Fibroblast of peridontal ligament (primary cell): Measurements from ENCODE around the gene PPAN.

Experiments
- DNase-seq: peaks from one replicate; pipeline ENCODE4 v3.0.0-alpha.2; 2010; ENCODE audit errors: extremely low read depth

Gene PPAN

DNA sequence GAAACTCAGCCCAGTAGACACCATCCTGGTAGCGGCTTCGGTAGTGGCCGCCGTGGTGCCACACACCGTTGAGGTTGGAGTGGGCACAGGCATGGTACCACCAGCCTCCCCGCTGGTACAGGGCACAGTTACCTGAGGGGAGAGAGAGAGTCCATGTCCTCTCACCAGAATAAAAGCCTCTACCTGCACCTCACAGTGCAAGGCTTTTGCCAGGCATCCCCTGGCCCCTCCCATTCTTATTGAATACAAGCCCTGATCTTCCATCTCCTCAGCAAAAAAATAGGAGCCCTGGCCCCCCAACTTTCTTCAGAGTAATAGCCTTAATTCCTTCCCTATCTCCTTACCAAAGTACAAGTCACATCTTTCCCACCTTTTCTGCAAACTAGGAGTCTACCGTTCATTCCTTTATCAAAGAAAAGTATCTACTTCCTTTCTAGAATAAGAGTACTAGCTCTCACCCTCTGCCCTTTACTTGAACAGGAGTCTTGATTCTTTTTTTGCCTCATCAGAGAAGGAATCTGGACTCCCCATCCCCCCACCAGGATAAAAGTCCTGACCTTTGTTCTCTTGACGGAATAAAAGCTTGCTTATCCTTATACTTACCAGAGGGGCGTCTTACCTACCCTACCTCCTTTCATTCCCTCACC is 13.4 kb upstream of the PPAN start:
- DNase-seq = no peak

DNA sequence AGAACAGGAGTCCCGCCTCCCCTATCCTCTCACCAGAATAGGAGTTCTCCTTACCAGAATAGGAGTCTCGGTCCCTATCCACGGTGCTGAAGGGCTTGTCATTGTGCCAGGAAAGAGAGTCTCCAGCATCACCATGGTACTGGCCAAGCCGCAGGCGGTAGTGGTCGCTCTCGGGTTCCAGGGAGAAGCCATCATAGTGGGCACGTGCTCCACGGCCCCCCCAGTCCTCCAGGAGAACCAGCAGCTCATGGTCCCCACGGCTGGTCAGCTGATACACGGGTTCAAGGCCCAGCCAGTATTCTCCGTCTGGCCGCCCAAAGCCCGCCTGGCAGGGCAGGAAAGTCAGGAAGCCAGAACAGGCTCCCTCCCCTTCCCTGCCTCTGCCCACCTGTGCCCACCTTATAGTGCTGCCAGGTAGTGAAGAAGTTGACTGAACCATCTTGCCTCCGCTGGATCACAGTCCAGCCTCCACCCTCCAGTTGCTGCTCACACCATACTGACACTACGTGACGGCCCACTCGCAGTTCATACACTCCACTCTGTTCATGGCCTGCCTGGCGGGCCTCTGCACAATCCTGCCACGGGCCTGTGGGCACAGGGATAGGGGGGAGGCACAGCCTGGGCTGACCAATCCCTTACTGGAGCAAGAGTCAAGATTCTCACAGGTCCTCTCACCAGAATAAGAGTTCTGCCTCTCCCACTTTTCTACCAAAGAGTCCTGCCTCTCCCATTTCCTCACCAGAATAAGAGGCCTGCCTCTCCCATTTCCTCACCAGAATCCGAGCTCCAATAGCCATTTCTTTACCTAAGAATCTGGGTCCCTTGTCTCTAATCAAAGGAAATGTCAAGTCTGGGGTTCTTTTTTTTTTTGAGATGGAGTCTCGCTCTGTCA is 12.6 kb upstream of the PPAN start:
- DNase-seq = no peak

DNA sequence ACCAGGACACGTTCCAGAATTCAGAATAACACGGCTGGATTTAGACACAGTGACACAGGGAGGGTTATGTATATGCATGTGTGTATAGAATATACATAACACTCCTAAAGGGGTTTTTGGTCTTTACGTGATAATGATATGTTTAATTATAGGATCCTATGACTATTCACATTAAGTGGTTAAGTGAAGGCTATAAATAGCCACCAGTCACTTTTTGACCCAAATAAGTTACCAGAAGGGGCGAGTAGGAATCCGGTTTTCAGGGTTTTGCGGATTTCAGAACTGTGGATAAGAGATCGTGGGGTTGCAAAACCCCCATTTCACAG is 10.6 kb upstream of the PPAN start:
- no peak for DNase-seq

DNA sequence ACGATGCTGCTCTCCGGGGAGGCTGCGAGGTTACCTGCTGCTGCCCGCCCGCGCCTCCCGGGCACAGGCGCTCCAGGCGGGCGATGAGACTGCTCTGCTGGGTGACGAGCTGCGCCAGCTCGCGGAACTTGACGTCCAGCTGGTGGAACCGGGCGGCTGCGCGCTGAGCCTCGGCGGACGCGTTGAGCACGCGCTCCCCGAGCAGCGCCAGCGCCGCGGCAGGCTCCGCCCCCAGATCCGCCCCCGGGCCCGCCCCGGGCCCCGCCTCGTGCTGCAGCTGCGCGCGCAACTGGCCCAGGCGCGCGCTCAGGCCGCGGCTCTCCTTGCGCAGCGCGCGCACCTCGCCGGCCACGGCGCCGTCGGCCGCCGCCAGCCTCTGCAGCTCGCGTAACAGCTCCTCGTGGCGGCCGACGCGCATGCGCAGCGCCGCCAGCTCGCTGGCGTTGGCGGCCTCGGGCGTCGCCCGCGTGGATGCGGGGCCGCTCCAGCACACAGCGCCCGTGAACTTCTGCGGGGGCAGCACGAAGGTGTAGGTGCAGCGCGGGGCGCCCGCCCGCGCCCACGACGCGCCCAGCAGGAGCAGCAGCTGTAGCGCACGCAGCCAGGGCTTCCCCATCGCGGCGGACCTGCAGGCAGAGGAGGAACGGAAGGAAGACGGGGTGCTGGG is 10.1 kb upstream of the PPAN start:
- peak; percentile 84 for DNase-seq

DNA sequence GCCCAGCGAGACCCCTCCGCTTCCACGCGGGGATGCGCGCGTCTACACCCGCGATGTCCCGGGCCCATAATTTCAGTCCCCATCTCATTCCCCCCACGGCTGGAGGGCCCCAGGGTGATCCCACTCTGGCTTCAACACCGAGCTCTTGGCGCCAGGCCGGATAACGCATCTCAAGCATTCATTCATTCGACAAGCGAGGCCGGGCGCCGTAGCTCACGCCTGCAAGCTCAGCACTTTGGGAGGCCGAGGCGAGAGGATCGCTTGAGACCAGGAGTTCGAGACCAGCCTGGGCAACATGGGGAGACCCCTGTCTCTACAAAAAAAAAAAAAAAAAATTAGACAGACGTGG is 9.6 kb upstream of the PPAN start:
- no peak for DNase-seq

DNA sequence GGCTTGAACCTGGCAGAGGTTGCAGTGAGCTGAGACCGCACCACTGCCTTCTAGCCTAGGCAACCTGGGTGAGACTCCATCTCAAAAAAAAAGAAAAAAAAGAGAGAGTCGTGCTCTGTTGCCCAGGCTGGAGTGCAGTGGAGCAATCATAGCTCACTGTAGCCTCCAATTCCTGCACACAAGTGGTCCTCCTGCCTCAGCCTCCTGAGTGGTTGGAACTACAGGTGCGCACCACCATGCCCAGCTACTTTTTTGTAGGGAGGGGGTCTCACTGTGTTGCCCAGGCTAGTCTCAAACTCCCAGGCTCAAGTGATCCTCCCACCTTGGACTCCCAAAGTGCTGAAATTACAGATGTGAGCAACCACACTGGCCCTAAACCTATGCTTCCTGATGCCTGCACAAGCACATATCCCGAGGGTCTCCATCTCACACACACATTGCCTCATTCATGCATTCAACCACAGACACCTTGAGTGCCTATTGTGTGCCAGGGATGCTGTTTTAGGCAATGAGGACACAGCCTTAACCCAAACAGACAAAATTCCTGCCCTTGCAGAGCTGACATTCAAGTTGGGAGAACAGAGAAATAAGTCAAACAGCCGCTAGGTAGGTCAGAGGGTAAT is 5.9 kb upstream of the PPAN start:
- no peak for DNase-seq

DNA sequence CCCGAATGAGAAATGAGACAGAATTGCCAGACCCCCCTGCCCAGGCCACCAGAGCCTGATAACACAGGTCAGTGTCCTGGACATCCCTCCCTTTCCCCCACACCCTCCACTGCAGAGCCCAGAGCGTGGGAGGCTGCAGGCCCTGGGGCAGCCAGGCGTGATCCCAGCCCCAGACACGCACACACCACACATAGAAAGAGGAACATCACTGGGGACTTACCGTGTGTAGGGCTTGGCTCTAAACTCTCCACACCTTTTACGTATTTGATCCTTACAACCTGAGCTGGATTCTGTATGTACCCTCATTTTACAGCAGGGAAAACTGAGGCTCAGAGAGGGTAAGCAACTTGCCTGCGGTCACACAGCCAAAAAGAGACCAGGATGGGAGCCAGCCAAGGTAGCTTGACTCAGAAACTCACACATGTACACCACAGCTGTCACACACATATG is 3.4 kb upstream of the PPAN start:
- DNase-seq = no peak

DNA sequence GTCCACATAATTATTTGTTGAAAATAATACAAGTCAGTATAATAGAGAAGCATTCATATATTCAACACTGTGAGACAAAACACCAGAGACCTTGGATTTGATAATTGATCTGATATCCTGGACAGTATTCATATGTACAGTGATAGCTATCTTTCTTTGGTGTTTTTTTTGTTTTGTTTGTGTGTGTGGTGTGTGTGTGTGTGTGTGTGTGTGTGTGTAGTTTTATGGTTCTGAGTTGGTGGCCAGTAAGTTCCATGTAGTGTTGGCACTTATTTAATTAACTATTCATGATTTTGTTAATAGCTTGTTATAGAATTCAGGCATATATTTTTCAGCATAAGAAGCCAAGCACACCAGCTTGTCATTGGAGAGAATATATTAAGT is 2.0 kb upstream of the PPAN start:
- DNase-seq = no peak

DNA sequence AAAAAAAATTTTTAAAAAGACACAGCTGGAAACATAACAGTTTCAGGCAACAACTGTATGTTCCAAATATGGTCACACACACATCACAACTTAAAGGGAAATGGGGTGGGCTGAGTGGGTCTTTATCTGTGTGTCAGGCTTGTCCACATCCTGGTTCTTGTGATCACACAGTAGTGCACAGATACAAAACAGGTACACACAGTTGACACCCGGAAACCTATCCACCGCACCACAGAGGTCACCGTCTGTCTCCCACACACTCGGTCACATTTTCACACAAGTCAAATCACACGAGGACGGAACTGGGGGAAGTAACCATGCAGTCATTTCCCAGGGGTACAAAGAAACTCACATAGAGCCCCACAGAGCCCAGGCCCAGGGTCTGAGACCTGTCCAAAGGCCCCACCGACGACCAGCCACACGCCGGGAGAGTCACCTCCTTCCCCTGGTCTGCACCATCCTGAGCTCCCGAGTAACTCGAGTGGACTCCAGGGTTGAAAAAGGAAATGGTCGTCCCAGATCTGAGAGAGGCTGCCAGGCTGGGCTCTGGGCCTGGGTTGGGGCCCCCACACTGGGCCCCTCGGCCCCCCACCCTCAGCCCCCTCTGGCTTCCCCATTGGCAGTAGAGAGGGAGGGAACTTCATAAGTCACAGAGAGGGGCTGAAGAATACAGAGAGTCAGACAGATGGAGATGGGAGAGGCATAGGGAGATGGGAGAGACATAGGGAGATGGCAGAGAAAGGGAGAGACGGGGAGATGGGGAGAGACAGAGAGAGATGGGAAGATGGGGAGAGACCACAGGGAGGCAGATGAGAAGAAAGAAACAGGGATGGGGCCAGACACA is 1.3 kb upstream of the PPAN start:
- DNase-seq = no peak

DNA sequence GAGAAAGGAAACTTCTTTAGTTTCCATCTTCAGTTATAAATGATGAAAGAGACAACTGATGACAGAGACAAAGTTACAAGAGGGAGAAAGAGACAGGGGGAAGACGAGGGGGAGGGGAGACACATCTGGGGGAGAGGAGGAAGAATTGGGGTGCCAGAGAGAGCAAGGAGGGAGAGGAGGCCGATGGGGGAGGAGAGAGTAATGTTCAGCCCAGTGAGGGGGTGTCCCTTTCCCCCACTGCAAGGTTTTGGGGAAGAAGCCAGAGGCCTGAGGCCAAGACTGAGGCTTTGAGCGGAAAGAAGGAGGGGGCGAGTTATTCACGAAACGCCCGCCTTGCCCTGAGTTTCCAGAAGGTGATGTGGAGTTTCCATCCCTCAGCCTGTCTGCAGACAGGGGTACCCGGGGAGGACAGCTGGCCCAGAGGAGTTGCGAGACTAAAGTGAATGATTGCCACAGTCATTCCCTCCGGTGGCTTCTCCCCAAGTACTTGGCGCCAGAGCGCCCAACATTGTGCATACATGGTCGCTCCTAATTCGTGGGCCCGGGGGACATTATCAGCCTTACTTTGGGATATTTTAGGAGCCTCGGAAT is 558 bp upstream of the PPAN start:
- no peak for DNase-seq

DNA sequence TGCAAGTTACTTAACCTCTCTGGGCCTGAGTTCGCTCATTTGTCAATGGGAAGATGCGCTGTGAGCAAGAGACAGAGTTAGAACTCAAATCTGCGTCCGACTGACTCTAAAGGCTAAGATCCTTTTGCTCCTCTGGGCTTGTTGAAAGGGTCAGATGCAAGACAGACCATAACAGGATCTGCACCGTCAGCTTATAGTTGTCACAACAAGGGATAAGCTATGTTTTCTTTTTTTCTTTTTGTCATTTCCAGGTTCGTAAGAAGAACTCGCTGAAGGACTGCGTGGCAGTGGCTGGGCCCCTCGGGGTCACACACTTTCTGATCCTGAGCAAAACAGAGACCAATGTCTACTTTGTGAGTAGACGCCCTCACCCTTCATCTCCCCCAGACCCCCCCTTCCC is 1.1 kb downstream of the PPAN start:
- DNase-seq = no peak

DNA sequence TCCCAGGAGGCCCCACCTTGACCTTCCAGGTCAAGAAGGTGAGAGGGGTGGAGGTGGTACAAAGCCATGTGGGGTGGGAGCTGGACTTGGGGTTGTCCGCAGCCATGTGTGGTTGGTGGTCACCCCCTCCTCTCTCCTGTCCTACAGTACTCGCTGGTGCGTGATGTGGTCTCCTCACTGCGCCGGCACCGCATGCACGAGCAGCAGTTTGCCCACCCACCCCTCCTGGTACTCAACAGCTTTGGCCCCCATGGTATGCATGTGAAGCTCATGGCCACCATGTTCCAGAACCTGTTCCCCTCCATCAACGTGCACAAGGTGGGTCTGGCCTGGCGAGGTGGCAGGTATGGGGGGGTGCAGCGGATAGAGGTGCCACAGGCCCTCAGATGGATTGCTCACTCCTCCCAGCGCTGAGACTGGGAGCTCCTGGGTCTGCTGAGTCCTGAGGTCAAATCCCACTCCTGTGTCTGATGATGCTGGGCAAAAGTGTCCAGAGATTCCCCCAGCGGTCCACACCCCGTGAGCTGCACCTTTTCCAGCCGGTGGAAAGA is 1.7 kb downstream of the PPAN start:
- no peak for DNase-seq

DNA sequence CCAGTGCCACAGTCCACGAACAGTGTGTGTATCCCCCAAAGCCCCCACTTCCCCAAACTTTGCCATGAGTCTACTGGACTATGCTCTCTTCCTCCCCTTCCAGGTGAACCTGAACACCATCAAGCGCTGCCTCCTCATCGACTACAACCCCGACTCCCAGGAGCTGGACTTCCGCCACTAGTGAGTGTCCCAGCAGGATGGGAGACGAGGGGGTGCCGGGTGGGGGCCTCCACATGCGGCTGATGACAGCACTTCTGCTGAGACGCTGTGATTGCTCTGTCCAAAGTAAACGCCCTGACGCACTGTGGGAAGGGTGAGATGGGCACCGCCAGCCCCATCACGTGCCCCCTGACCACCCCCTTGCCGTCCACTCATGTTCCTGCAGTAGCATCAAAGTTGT is 3.4 kb downstream of the PPAN start:
- DNase-seq = no peak

DNA sequence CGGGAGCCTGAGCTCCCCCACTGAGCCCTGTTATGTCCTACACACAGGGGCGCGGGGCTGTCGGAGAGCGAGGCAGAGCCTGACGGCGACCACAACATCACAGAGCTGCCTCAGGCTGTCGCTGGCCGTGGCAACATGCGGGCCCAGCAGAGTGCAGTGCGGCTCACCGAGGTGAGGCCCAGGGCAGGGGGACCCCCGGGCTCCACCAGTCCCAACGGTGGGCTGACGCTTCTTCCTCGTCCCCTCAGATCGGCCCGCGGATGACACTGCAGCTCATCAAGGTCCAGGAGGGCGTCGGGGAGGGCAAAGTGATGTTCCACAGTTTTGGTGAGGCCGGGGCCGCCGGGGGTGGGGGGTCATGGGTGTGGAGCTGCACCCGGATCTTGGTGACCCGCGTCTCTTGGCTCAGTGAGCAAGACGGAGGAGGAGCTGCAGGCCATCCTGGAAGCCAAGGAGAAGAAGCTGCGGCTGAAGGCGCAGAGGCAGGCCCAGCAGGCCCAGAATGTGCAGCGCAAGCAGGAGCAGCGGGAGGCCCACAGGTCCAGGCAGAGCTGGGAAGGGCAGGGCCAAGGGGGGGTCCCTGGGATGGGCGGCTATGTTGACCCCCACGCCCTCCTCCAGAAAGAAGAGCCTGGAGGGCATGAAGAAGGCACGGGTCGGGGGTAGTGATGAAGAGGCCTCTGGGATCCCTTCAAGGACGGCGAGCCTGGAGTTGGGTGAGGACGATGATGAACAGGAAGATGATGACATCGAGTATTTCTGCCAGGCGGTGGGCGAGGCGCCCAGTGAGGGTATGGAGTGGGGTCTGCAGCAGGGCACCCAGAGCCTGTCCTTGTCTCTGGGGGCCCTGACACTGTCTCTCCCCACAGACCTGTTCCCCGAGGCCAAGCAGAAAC is 4.2 kb downstream of the PPAN start:
- DNase-seq = no peak

DNA sequence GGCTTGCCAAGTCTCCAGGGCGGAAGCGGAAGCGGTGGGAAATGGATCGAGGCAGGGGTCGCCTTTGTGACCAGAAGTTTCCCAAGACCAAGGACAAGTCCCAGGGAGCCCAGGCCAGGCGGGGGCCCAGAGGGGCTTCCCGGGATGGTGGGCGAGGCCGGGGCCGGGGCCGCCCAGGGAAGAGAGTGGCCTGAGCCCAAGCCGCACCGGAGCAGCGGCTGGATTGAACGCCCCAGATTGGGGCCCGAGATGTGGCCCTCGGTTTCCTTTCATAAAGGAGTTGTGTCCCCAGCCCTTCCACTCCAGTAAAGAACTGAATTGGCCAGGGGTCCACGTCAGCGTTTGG is 4.8 kb downstream of the PPAN start:
- DNase-seq = no peak

DNA sequence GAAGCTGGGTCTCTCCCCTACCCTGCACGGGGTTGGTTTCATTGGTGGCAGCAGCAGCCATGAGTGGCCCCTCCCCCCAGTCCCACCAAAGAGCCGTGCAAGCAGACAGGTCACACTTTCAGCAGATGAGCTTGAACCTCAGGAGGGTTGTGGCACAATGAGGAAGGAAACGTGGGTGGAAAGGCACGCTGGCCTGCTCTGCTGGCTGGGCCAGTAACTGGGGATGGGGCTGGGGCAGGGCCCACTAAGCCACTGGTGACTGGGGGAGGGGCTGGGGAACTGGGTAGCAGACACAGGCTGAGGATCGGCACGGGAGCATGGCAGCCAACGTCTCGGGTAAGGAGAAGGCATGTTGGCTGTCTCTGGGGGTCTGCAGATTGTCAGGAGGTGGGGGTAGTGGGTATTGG is 5.2 kb downstream of the PPAN start, which contains the start of gene P2RY11:
P2RY11 (plus strand) TSS at position 289 of the 407 bp plus-strand sequence; CDS start at position 318, 29 bp downstream.
- no peak for DNase-seq

DNA sequence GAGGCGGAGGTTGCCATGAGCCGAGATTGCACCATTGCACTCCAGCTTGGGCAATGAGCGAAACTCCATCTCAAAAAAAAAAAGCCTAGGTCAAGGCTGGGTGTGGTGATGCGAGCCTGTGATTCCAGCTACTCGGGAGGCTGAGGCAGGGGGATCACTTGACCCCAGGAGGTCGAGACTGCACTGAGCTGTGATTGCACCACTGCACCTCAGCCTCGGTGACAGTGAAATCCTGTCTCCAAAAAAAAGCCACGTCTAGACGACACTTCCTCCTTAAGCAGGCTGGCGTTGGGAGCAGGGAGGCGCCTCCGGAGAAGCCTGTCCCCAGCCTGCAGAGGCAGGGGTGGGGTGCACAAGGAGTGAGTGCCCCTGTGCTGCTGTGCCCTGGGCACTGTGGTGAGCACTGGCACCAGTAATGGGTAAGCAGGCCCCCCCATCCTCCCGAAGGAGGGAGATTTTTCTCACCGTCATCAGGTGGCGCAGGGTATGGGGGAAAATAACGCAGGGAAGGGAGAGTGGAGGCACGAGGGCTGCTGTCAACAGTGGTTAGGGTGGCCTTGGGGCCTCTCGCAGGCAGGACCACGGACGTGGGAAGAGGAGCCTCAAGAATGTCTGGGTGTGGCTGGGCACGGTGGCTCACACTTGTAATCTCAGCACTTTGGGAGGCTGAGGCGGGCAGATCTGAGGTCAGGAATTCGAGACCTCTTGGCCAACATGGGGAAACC is 6.0 kb downstream of the PPAN start:
- no peak for DNase-seq

DNA sequence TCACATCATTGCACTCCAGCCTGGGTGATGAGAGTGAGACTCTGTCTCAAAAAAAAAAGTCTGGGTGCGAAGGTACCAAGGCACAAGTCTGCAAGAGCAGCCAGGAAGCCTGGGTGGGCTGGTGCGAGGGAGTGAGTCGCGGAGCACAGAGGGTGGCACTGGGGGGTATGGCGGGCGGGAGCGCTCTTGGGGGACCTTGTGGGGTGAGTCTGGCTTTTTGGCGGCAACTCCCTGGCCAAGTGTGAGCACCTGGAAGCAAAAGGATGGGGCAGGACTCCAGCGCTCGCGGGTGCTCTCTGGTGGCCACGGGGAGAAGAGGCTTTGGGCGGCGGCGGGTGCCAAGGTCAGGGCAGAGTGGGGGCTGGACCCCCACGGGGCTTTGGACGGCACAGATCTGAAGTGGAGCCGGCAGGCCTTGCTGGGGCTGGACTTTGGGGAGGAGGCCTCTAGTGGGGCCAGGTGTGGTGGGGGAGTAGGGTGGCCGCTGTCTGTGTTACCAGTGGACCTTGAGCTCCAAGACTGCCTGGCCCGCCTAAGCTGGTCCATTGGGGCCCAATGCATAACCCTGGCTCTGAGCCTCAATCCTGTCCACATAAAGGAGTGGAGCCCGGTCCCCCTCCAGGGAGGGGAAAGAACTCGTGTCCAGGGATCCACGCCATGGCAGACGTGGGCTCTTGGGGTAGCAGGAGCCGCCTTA is 6.9 kb downstream of the PPAN start:
- DNase-seq = no peak

DNA sequence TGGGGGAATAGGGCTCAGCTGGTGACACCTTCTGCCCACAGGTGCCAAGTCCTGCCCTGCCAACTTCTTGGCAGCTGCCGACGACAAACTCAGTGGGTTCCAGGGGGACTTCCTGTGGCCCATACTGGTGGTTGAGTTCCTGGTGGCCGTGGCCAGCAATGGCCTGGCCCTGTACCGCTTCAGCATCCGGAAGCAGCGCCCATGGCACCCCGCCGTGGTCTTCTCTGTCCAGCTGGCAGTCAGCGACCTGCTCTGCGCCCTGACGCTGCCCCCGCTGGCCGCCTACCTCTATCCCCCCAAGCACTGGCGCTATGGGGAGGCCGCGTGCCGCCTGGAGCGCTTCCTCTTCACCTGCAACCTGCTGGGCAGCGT is 7.4 kb downstream of the PPAN start:
- DNase-seq = no peak
